ENCODE measurements around the gene HEBP1.

DNA sequence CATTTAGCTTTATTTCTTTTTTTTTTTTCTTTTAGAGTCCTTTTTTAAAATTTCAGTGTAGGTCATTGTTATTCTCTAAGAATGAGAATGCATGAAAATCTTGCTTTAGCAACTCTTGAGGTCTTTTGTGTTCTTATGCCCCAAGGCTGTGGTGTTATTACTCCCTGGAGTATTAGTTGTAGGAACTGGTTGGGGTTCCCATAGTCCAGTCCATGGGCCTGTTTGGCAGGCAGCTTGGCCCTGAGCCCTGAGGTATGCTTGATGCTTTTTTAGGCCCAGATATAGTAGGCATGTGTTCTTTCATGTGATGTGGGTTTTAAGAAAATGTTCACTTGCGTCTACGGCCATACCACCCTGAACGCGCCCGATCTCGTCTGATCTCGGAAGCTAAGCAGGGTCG lies 45.8 kb upstream of the HEBP1 start:
- no peak for TF ChIP-seq GLIS3 (CRISPR knock-in tag; IDR thresholded peaks at IDR 0.05)
- TF ChIP-seq RARB (CRISPR knock-in tag; IDR thresholded peaks at IDR 0.05), result no peak
